ENCODE data around the gene MAN1A1.

MAN1A1 gene

DNA sequence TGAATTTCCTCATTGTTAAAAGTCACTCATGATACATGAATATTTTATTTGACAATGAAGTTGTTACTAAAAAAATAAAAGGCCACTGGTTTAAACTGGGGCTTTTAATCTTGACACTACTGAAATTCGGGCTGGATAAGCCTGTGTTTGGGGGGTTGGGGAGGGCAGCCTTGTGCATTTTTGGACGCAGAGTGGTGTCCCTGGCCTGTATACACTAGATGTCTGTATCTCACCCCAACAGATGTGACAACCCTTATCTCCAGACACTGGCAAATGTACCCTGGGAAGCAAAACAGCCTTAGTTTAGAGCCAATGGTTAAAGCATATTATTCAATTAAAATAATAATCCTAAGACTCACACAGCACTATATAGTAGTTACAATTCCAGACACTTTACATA is 24.8 kb downstream of the MAN1A1 start:
- no peak for DNase-seq

DNA sequence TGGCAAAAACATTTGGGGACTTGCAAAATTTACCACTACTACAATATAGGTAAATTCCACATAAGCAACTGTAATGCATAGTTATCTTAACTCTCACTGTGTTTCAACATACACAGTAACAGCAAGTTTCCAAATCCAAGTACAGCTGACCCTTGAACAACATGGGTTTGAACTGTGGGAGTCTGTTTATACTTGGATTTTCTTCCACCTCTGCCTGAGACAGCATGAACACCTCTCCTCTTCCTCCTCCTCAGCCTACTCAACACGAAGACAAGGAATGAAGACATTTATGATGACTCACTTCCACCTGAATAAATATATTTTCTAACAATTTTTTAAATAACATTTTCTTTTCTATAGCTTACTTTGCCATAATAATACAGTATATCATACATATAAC is 25.6 kb downstream of the MAN1A1 start:
- DNase-seq = no peak

GRCh38 chr6:119323478-119323877 is 26.1 kb downstream of the MAN1A1 start:
- DNase-seq = no peak

DNA sequence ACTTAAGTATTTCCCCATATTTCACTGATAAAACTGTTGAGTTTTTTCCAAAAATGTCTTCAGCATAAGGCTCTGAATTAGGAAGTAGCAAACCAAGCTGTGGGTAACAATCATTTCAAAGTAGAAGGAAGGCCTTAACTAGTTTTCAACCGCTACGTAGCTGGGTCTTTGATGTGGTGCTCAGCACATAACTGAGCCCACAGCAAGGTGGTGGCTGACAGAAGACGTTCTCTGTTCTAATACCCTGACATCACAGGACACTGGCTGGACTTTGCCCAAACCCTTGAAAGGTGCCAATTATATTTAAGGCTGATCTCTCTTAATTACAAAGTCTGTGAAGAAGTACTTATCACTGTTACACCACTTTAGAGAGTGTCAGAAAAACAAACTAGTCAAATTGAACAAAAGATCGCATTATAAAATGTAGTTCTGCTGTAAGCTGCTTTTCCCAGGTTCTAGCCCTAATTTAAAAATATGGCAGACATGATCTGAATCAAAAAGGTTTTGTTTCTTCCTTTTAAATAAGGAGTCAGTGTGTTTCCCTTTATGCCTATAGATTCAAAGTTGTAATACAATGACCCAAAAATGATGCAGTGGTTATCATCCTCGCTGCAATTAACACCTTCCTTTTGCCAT is 26.7 kb downstream of the MAN1A1 start:
- no peak for DNase-seq

GRCh38 chr6:119322034-119322433 is 27.5 kb downstream of the MAN1A1 start:
- no peak for DNase-seq

- DNase-seq = no peak
Measured at GRCh38 chr6:119319694-119320093, 29.9 kb downstream of the MAN1A1 start.

DNA sequence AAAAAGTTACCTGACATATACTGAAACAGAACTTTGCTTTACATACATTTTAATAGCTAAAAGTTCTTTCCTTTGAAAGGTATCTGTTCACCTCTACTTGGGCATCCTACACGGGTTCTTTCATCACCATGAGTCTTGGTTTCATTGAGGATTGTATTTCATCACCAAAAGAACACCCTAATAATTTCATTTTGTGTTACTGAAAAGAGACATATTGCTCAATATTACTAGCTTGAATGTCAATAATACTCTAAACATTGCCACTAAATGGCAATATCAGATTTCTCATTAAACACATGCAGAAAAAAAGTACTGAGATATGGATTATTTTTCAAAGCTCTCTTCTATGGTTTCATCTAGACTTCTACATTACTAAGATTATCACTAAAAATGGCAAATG is 30.8 kb downstream of the MAN1A1 start:
- no peak for DNase-seq

DNA sequence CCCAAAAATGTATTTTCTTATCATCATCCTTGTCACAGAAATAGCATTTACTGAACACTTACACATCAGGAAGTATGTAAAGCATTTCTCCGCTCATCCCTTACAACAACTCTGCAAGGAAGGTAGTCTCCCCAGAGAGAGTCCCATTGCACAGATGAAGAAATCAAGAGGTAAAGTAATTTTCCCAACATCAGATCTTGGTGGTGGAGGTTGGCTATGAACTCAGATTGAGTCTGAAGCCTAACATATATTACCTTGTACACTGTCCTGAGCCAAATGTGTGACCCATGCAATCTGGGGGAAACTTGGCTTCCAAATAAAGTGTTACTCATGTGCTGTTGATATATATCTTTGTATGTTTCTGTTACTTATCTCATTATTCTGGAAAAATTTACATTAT is 31.4 kb downstream of the MAN1A1 start:
- no peak for DNase-seq

DNA sequence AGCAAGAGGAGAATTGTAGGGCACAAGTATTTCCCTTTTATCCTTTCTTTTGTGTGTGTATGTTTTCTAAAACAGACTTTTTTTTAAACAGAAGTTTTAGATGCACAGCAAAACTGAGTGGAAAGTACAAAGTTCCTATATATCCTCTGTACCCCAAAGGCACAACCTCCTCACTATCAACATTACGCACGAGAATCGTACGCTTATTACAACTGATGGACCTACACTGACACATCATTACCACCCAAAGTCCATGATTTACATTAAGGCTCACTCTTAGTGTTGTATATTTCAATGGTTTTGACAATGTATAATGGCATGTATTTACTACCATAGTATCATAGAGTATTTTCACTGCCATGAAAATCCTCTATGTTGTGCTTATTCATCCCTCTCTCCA is 32.6 kb downstream of the MAN1A1 start:
- DNase-seq = no peak

GRCh38 chr6:119314885-119315272 is 34.7 kb downstream of the MAN1A1 start:
- no peak for DNase-seq

- DNase-seq = no peak
Measured at GRCh38 chr6:119313937-119314884, 35.4 kb downstream of the MAN1A1 start.

DNA sequence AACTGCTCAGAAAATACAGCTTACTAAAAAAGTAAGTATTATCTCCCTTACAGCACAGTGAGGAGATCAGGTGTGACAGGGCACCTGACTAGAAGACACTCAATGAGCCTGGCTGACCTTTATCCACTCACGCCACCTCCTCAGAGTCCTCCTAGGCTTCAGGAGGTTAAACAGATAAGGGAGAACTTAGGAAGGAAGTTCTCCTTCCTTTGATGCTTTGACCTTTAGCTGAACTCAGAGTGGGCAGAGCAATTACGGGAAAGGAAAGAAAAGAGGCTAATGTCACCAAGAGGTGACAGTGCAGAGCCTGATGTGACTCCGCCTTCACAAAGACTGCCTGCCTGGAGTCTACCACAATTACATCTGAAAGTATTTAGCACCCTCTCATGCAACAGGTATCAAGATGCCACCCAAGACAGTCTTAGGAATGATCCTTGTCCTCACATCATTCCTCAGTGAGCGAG is 36.7 kb downstream of the MAN1A1 start:
- DNase-seq = no peak

DNA sequence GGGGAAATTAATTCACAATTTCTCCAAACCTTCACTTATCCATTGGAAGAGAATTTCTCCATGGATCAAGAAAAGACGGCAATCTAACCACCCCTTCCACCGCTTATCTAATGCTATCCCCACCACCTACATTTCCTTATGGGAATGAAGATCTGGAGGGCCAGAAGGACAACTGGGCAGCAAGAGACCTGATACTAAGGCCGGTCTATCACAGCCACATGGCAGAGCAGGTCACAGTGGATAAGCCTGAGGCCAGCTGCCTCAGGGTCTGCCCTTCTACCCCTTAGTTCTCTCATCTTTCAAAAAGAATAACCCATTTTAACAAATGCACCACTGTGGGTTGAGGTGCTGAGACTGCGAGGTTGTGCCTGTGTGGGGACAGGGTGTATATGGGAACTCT is 37.1 kb downstream of the MAN1A1 start:
- DNase-seq = no peak

- no peak for DNase-seq
Measured at GRCh38 chr6:119311514-119312142, 37.9 kb downstream of the MAN1A1 start.

DNA sequence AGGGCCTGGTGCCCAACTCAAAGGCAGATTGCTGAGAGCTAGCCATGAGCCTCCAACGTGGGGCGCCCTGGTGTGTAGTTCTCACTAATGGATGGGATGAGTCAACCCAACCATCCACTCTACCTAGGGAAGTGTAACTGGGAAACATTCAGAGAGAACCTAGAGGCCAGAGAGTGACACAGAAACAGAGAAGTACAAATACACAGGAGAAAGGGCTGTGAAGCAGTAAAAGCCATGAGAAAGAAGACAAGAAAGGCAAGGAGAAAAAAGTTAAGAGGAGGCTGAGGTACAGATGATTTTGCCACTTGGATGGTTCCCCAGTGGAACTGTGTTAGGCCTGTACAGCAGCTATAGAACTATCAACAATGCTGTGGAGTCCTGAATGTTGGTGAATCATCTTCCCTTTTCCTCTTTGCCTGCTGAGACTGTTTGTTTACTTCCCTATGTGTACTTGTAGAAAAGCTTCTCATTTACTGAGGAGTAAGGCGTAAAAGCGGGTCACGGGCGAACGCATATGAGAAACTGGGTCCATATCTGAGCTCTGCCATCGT is 39.0 kb downstream of the MAN1A1 start:
- DNase-seq = no peak

- DNase-seq = no peak
Measured at GRCh38 chr6:119308991-119309657, 40.4 kb downstream of the MAN1A1 start.

DNA sequence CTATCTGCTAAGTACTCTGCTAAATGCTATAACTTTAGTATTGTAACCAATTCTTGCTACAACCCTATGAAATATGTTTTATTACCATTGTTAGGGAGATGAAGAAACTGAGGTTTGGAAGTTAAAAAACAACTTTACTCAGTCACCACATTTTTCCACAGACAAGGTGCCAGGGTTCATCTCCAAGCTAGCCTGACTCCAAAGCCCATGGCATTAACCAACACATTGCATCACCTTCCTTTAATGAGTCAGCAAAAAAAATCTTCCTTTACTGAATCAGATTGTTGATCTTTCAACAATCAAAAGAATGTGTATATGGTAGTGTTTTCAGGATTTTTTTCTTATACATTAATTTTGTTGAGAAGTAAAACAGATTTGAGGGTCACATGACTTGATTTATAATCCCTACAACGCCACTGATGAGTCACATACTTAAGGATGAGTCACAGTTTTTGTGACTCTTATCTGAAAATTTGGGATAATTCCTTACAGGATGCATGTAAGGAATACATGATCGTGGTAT is 41.5 kb downstream of the MAN1A1 start:
- no peak for DNase-seq

- DNase-seq = no peak
Measured at GRCh38 chr6:119307056-119307455, 42.5 kb downstream of the MAN1A1 start.

GRCh38 chr6:119306396-119306968 is 43.1 kb downstream of the MAN1A1 start:
- no peak for DNase-seq

DNA sequence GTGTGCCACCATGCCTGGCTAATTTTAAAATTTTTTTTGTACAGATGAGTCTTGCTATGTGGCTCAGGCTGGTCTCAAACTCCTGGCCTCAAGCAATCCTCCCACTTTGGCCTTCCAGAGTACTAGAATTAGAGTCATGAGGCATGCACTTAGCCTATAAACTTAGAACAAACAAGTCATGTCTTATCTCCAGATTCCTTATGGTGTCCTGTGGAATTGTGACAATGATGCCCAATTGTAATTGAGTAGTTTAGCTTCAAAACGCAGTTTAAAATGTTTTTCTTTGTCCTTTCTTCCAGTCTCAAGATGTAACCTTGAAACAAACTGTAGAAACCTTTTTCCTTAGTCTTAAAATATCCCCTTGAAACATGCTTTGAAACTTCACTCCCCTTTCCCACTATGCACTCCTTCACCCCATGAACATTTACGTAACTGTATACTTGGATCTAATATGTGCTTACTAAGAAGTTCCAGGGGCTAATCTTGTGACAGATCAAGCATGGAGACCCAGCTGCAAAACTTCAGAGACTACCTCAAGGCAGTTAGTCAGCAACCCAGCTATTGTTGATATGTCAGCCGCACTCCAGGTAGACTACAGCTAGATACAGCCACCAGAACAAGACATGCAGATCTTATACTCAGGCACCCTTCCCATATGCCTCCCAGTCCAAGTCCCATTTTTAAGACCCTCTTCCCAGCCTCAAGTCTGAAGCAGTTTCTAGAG is 46.2 kb downstream of the MAN1A1 start:
- no peak for DNase-seq

GRCh38 chr6:119301429-119301828 is 48.1 kb downstream of the MAN1A1 start:
- DNase-seq = no peak

GRCh38 chr6:119299694-119300093 is 49.9 kb downstream of the MAN1A1 start:
- DNase-seq = no peak
